Right lobe of liver (tissue), 6 donors: Measurements from ENCODE around the gene ACADL. TPM values are rescaled to one million over a fixed set of nuclear protein-coding genes. Genes with fewer than 3 reads are reported as not detected.

ENCODE experiments used
- ATAC-seq, 4 donors: fragments of 200-7000 bp; cut with Tn5 transposase; one replicate each; pipeline ENCODE4 v1.9.1; 2020; ENCODE audit warnings: mild to moderate bottlenecking in 4 of 4, moderate library complexity in 4 of 4
- DNase-seq, 3 donors: peaks; one replicate each; pipeline ENCODE4 v3.0.0-alpha.2; 2020
- H3K27ac ChIP-seq, 3 donors: fragments of 200-600 bp; one replicate each; pipeline ENCODE4 v1.8.0; 2022
- H3K27me3 ChIP-seq, 2 donors: fragments of 200-600 bp; one replicate each; pipeline ENCODE4 v1.8.0; 2022
- H3K36me3 ChIP-seq, 4 donors: fragments of 200-600 bp; sonication (generic) in 1 of 4; one replicate each; pipeline versions ENCODE4 v1.5.1 to v1.8.0; 2017 to 2022; ENCODE audit warnings: control low read depth in 1 of 4
- H3K4me1 ChIP-seq, 4 donors: fragments of 200-600 bp; sonication (generic) in 1 of 4; one replicate each; pipeline versions ENCODE4 v1.5.1 to v1.8.0; 2017 to 2022; ENCODE audit warnings: control low read depth in 1 of 4
- H3K4me3 ChIP-seq, 3 donors: fragments of 200-600 bp; one replicate each; pipeline ENCODE4 v1.8.0; 2022
- H3K9me3 ChIP-seq, 4 donors: fragments of 200-600 bp; sonication (generic) in 1 of 4; one replicate each; pipeline versions ENCODE4 v1.5.1 to v1.8.0; 2017 to 2022; ENCODE audit warnings: control low read depth in 1 of 4
- CTCF ChIP-seq, 4 donors: fragments of 200-600 bp in 3 of 4; fragments of 450-650 bp in 1 of 4; IDR thresholded peaks; one replicate each; pipeline versions ENCODE4 v1.5.1 to v1.8.0; 2016 to 2022; ENCODE audit warnings: antibody characterized with exemption in 4 of 4, mild to moderate bottlenecking in 2 of 4
- POLR2A ChIP-seq: fragments of 450-650 bp; IDR thresholded peaks from one replicate; pipeline ENCODE4 v1.6.1; 2017; ENCODE audit warnings: antibody characterized with exemption, mild to moderate bottlenecking
- WGBS: methylation state at CpG from one replicate; pipeline ENCODE4 v1.1.6; 2018; ENCODE audit warnings: low coverage, low lambda C conversion rate; ENCODE audit not compliant: insufficient coverage; ENCODE audit errors: missing lambda C conversion rate; 5-methylcytosine and 5-hydroxymethylcytosine counted together
- intact Hi-C, 2 donors: fragments of 100-400 bp; cut with DNase I; formaldehyde crosslinking; loops; one replicate each; pipeline versions ENCODE4 v1.11.2 to v1.14.1; 2022
- total RNA-seq, 6 experiments: library from RNA; depleted of rRNA in 2 of 6; stranded (reverse); fragments of >200 nt in 2 of 6; fragmentation: NEBNext Ultra II Directional in 3 of 6; extraction: Animal tissue kit (Norgen Biotek cat#: 25700) in 3 of 6; gene quantifications; one replicate each; pipeline versions ENCODE4 v1.1.0 to v1.2.4, GENCODE V29; 2016 to 2023
- donor health status: DM: no; HTN: yes; CAD: no.
- donor health status: DM: no; HTN: no; CAD: no.
- donor health status: DM: no; HTN: no; CAD: no.
- donor health status: DM: no; HTN: yes; CAD: no.
- donor health status: DM: no; HTN: yes; CAD: no.

ACADL gene
- total RNA-seq, 6 experiments from 2014 or later = 13.4 to 30.2 (median 22.3) TPM

DNA sequence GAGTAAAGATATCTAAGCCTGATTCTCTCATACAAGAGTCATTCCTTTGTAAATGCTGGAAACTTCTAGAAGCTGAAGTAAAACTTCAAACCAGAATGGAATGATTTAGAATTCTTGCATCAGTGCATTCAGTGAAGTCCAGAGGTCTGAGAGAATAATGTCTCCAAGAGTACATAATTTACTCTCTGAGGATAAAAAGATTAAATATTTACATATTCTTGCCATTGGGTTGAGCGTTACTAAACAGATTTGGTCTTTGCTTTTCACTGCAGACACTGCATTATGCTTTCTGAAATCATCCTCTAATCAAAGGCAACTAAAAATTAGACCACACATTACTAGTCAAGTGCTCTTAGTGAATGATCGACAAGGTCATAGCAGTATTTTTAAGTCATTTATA lies 27.5 kb downstream of the ACADL start:
- Histone ChIP-seq H3K4me3 (no peak overlapping the region), H3K27ac (no peak overlapping the region), H3K36me3 (peaks cover 0 to 5% (median 0%) of the 10 kb centered on the region in 4 donors), H3K27me3 (no peaks in the 10 kb centered on the region), H3K9me3 (no peaks in the 10 kb centered on the region), H3K4me1 (peaks cover 0 to 15% (median 7%) of the 10 kb centered on the region in 4 donors)
- no peak for ATAC-seq
- no peak for DNase-seq
- TF ChIP-seq CTCF (IDR thresholded peaks at IDR 0.05) (no peak), POLR2A (no peak)
- 52% methylated on average over 2 of the region's 2 CpGs for whole genome bisulfite sequencing
- intact Hi-C loops = loop anchor here in 1 of 2 donors (5.0 to 10.0 kb wide), 2 partner anchors 123 to 220 kb away; no protein-coding TSS in a partner anchor

DNA sequence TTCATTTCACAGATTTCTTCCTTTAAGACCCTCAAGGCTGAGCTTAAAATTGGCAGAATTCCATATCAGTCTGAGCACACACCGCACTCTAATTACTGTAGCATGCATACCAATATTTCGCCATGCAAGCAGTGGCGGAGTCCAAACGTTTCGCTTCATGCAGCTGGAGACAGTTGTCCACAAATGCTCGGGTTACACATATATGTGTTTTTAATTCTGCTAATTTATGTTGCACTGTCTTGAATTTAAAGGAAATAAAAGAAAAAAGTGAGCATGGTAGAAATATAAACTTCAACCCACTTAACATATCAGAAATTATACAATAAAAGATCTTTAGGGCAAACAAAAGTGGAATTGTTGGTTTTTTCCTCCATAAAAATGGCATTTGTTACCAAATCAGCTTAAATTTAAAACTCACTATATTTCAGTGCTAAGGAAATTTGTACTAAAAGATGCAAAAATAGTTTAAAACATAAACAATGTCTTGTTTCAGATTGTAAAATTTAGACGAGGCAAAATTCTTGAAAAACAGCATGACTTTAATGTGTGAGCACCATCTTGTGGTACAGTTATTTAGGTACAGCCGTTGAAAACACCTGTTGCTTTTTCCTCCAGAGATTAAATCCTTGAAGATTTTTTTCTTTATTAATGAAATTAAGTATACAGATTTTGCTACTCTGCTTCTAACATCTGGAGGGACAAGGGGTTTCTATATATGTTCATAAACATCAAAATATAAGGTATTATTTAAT lies 30.0 kb downstream of the ACADL start:
- 14% methylated on average over 8 of the region's 8 CpGs for WGBS
- H3K9me3 ChIP-seq = no peaks in the 10 kb centered on the region
- H3K4me1 ChIP-seq = peaks cover 0 to 15% (median 7%) of the 10 kb centered on the region in 4 donors
- peak overlapping the region; percentile 22 to 34 (median 28) for H3K4me3 ChIP-seq
- DNase-seq (peak in 1 of 3 donors; percentile 21), ATAC-seq (peak; percentile 83 to 87 (median 84))
- no peaks in the 10 kb centered on the region for H3K36me3 ChIP-seq
- no peaks in the 10 kb centered on the region for H3K27me3 ChIP-seq
- TF ChIP-seq POLR2A (no peak), CTCF (IDR thresholded peaks at IDR 0.05) (peak; percentile 74 to 77 (median 74))
- intact Hi-C loops = loop anchor here in 1 of 2 donors (5.0 to 10.0 kb wide), 2 partner anchors 120 to 218 kb away; no protein-coding TSS in a partner anchor
- H3K27ac ChIP-seq = peak overlapping the region in 2 of 3 donors; percentile 8 to 26

DNA sequence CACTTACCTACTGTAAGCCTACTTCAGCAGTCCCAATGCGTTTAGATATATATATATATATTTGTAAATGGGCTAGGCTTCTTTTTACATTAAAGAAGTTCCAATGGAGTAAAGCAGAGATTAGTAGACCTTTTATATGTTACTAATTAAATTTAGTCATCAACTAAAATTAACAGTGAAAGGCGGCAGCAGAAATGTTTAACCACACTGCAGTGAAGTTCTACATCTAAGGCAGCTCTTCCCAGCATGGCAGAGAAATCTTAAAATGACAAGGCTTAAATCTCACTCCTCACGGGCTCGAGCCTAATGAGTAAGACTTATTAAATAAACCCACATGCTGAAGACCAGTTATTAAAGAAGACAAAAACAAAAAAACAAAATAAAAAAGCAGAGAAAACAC lies 34.9 kb downstream of the ACADL start:
- no peaks in the 10 kb centered on the region for H3K27me3 ChIP-seq
- intact Hi-C loops = loop anchor here in 1 of 2 donors (10.0 kb wide), 1 partner anchor 116 kb away; no protein-coding TSS in a partner anchor
- no peak overlapping the region for H3K4me3 ChIP-seq
- peak overlapping the region in 2 of 3 donors; percentile 30 to 37 for H3K27ac ChIP-seq
- H3K9me3 ChIP-seq = no peaks in the 10 kb centered on the region
- 78% methylated on average over 4 of the region's 4 CpGs for WGBS
- ATAC-seq (peak in 3 of 4 donors; percentile 10 to 19 (median 14)), DNase-seq (no peak)
- H3K36me3 ChIP-seq = peaks cover 0 to 9% (median 2%) of the 10 kb centered on the region in 4 donors
- no peak for TF ChIP-seq CTCF (IDR thresholded peaks at IDR 0.05)
- no peak for TF ChIP-seq POLR2A
- peaks cover 0 to 26% (median 7%) of the 10 kb centered on the region in 4 donors for H3K4me1 ChIP-seq

DNA sequence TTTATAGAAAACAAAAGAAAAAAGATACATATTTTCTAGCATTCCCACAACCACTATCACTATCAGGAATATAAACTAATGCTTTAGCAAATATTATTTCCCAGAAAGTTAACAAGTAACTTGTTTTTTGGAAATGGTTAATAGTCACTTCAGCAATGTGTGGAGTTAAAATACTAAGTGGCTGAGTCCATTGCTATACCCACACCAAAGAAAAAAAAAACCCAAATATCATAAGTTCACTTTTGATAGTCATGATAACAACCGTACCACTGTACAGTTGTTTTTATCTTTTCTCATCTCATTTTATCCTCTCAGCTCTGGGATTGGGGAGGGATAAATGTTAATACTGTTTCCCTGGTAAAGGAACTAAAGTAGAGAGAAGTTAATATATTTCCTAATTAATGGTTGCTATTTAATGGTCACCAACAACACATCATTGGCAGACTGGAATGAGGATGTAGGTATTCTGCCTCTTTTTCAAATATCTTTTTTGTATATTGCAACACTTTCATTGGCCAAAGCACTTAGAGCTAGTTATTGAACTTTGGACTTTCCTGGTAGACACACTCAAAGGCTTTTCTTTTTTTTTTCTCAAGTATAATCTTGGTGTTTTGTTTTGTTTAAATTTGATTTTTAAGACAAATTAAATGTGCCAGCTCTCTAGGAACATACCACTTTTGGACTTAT lies 35.7 kb downstream of the ACADL start:
- 31% methylated on average over 1 of the region's 1 CpG for WGBS
- H3K27ac ChIP-seq = peak overlapping the region in 2 of 3 donors; percentile 30 to 37
- ATAC-seq (peak; percentile 70 to 96 (median 86)), DNase-seq (no peak)
- H3K4me3 ChIP-seq = no peak overlapping the region
- no peaks in the 10 kb centered on the region for H3K27me3 ChIP-seq
- peaks cover 0 to 18% (median 5%) of the 10 kb centered on the region in 4 donors for H3K4me1 ChIP-seq
- intact Hi-C loops = loop anchor here in 1 of 2 donors (10.0 kb wide), 1 partner anchor 115 kb away; no protein-coding TSS in a partner anchor
- peaks cover 0 to 9% (median 2%) of the 10 kb centered on the region in 4 donors for H3K36me3 ChIP-seq
- no peaks in the 10 kb centered on the region for H3K9me3 ChIP-seq
- TF ChIP-seq CTCF (IDR thresholded peaks at IDR 0.05) = no peak
- no peak for TF ChIP-seq POLR2A
